ENCODE data around the gene GTSF1L.
A peak's percentile ranks its signal among the peaks of the same experiment; 100 is the strongest.

Gene GTSF1L

DNA sequence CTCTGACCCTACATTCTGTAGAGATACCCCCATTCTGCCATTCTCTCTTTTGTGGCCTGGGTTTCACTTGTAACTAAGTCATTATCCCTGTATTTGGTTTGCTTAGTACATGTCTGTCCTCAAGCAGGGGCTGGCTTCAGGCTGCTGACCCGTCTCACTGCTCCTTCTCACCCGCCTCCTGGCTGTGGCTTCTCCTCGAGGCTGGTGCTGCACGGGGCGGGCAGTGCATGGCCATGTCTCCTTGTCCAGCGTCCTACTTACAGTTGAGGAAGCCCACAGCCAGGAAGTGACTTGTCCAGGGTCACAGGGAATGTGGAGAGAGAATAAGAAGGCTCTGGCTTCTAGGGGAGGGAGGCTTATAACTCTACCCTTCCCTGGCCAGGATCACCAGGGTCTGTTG lies 11.3 kb downstream of the GTSF1L start:
- DNase-seq: no peak

DNA sequence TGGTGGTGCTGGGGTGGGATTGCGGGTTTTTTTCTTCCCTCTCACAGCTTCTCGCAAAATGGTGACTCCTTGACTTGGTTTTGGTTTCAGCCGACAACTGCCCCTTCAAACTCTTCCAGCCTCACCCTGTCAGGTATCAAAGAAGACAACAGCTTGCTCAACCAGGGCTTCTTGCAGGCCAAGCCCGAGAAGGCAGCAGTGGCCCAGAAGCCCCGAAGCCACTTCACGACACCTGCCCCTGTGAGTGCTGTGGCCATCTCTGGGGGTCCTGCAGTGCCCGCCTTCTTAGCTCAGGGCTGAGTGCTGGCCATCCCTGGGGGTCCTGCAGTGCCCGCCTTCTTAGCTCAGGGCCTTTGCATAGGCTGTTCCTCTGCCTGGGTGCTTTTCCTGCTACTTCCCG lies 11.8 kb downstream of the GTSF1L start:
- DNase-seq: no peak

DNA sequence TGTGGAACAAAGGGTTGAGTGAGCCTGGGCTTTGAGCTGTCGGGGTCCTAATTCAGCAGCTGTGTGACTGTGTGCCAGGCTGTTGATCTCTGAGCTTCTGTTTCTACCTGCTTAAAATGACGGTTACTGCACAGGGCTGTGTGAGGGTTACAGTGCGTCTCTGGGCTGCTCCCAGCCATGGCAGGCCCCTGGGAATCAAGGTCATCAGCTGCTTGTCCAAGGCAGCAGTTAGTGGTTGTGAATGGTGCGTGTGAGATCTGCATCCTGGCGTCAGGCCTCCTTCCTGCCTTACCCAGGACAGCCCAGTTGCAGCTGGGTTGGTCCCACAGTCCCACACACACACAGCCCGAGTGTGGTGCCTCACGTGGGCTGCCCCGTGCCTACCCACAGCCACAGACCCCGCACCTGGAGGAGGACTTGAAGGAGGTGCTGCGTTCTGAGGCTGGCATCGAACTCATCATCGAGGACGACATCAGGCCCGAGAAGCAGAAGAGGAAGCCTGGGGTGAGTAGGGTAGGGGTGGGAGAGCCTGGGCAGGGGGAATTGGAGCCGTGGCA lies 15.6 kb downstream of the GTSF1L start:
- no peak for DNase-seq

DNA sequence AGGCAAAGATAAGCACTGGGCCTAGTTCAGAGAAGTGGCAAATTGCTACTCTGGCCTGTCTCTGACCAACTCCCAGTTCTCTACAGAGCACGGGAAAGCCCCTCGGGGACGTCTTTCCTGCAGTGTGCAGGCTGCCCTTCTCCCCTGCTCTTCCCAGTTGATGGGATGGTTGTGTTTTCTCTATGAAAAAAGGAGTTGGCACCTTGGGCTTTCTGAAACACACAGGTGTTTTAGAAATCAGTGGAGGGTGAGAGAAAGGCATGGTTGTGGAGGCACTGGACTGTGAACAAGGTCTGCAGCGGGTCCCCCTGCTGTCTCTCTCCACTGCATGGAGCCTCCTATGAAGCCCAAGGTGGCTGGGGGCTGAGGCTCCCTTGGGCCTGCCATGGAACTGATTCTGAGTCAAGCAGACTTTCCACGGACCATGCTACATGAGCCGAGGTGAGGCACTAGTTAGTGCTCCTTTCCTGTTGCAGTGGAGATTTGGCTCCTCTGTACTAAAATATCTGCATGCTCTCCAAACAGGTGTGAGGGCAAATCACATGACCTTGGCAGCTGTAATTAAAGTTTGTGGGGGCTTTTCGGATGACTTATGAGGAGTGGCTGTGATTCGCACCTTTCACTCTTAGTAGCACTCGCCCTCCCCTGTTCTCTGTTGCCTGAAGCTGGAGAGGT lies 16.3 kb downstream of the GTSF1L start:
- DNase-seq: no peak

DNA sequence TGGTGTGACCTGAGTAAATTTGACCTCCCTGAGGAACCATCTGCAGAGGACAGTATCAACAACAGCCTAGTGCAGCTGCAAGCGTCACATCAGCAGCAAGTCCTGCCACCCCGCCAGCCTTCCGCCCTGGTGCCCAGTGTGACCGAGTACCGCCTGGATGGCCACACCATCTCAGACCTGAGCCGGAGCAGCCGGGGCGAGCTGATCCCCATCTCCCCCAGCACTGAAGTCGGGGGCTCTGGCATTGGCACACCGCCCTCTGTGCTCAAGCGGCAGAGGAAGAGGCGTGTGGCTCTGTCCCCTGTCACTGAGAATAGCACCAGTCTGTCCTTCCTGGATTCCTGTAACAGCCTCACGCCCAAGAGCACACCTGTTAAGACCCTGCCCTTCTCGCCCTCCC lies 24.3 kb downstream of the GTSF1L start:
- DNase-seq: no peak

DNA sequence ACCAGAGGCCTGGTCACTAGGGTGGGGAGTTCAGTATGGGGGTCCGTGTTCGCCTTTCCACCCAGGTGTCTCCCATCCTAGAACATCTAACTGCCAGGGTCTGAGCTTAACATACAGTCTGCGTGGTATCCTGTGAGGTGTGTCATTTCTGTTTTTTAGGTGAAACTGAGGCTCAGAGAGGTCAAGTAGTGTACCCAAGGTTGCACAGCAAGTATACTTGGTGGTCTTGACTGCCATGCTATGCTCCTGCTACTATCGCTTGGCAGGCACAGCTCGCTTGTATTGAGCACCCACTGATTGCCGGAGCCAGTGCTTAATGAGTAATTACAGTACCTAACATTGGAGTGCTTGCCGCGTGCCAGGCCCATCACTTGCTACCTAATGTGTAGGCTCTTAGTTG lies 26.2 kb downstream of the GTSF1L start:
- no peak for DNase-seq

DNA sequence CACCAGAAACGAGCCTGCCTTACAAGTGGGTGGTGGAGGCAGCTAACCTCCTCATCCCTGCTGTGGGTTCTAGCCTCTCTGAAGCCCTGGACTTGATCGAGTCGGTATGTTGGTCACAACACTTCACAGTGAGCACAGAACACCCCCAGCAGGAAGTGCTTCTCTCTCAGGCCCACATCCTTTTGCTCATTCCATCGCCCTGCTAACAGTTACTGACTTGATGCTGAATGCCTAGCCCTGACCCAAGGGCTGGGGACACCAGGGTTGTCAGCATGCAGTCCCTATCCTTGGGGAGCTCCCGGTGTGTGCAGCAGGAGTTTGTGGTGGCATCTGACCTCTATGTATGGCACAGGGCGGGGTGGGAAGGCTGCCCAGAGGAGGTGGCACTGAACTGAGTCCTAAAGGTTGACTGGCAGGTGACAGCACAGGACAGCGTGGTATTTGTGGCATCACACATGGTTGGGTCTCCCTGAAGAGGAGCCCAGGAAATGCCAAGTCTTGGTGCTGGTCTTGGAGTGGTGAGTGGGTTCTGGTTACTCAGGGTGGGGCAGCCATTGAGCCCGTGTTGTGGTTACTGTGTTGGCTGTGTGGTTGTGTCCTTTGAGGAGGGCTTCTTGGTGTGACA lies 26.7 kb downstream of the GTSF1L start:
- DNase-seq: no peak

DNA sequence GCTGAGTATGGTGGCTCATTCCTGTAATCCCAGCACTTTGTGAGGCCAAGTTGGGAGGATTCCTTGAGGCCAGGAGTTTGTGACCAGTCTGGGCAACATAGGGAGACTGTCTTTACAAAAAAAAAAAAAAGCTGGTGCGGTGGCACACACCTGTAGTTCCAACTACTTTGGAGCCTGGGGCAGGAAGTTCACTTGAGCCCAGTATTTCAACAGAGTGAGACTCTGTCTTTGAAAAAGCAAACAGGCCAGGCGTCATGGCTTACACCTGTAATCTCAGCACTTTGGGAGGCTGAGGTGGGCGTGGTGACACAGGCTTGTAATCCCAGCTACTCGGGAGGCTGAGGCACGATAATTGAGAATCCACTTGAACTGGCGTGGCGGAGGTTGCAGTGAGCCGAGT lies 31.2 kb downstream of the GTSF1L start:
- DNase-seq: no peak

DNA sequence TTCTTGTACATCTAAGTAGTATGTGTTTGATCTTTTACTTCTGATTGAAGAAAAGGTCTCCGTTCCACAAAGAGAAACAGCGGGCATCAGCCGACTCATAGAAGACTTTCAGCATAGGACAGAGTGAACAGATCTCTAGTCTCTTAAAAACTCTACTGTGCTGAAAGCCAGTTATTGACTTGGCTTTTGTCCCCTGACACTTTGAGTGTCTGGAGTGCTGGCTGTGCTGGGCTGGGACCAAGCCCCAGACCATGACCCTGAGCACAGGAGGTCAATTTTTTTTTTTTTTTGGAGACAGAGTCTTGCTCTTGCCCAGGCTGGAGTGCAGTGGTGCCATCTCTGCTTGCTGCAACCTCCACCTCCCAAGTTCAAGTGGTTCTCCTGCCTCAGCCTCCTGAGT lies 32.0 kb downstream of the GTSF1L start:
- DNase-seq: no peak

DNA sequence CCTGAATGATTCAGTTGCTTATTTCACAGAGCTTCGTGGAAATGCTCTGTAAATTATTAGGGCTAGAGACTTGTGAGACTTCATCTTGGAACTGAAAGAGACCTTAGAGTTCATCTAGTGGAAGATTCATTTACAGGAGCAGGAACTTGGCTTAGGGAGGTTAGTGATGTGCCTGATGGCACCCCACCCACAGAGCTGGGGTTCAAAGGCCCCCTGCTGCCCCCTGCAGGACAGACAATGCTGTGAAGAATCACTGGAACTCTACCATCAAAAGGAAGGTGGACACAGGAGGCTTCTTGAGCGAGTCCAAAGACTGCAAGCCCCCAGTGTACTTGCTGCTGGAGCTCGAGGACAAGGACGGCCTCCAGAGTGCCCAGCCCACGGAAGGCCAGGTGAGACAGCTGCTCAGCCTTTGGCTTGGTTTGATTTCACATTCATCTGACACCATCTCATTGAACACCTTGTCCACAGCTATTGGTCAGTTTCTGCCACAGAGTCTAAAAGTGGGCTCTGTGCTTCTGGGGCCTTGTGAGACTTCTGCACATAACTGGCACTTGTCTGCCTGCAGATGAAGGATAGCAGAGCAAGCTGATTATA lies 34.8 kb downstream of the GTSF1L start:
- DNase-seq: peak; percentile 59

DNA sequence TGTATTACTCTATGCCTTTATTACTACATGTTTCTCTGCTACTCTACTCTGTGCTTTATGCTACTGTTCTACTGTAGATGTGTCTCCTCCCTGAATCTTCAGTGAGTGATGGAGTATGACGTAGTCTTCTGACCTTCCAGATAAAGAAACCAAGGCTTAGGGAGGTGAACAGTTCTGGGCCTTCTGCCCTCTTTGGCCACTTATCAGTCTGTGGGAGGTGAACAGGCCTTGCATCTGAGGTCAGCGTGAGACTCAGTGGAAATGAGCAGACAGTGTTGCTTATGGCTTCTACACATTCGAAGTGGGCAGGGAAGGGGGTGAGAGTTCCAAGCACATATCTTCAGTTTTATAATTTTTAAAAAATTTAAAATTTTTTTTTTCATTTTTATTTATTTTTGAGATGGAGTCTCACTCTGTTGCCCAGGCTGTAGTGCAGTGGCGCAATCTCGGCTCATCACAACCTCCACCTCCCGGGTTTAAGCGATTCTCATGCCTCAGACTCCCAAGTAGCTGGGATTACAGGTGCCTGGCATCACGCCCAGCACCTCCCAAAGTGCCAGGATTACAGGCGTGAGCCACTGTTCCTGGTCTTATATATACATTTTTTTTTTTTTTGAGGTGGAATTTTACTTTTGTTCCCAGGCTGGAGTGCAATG lies 35.7 kb downstream of the GTSF1L start:
- no peak for DNase-seq

DNA sequence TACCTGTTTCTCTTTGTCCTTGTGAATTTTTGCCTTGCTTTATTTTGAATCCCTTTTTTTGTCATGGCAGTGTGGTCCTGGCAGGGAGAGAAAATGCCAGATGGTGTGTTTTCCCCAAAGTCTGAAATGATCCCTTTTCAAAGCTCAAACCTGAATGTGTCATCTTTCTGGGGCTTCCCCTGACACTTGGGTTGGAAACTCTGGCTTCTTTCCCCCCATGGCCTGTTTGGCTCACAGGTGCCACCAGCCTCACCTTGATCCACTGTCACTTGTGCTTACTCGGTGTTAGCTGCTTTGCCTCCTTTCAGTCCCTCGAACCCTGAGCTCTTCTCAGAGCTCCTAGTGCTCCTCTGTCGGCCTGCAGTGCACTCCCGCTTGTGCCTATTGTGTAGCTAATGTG lies 37.6 kb downstream of the GTSF1L start:
- no peak for DNase-seq

DNA sequence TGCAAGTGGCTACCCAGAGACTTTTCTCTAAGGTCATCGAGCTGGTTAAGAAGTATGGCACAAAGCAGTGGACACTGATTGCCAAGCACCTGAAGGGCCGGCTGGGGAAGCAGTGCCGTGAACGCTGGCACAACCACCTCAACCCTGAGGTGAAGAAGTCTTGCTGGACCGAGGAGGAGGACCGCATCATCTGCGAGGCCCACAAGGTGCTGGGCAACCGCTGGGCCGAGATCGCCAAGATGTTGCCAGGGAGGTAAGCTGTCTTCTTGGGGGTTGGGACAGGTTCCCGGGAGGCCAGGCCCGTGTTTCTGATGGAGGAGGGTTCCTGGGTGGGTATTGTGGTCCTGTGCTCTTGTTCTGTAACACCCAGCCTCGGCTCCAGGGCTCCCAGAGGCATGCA lies 40.0 kb downstream of the GTSF1L start:
- no peak for DNase-seq

DNA sequence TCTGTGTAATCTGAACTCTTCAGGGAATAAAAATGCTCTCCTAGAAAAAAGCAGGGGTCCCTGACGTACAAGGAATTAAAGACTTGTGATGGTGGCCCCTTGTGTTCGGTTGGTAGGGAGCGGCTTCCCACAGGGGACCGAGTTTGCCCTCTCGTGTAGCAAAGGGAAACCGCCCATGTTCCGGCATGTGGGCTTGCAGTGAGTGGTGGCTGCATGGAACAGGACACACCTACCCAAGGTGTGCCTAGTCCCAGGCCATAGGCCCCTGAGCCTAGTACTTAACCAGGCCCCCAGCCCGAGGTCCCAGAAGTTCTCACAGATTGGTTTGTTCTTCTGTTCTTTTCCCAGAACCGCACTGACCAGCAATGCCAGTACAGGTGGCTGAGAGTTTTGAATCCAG lies 44.4 kb downstream of the GTSF1L start:
- no peak for DNase-seq

DNA sequence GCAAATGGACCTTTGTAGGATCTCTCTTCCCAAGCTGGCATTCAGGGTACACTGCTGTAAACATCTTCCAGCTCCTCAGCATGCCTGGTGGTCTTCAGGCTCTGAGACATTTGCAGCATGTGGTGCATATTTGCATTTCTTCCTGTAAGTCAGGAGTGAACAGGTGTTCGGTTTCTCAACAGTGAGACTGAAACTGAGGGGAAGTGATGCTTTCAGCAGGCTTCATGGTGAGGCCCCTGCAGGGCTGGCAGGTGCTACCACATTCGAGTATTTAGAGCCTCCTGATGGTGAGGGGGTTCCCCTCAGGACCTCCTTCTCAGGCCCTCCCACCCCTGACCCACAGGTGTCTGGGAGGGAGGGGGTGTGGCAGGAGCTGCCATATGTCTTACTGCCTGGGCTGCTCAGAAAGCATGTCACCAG lies 44.8 kb downstream of the GTSF1L start:
- DNase-seq: no peak

DNA sequence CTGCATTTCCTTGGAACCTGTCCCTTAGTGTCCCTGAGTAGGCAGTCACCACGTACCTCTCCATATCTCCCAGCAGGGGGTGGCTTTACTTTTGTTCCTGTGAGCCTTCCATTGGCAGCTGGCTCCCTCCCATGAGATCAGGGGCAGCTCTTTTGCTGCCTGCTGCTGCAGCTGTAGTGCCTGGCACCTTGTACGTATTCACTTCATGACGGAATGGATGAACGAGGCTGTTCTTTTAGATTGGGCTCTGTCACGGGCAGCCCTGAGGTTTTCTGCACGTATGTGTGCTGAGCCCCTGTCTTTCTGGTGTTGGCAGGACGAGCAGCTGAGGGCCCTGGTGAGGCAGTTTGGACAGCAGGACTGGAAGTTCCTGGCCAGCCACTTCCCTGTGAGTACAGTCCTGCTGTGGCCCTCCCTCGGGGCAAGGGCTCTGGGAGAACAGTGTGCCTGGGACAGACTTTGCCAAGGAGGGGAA lies 45.3 kb downstream of the GTSF1L start:
- DNase-seq: no peak

DNA sequence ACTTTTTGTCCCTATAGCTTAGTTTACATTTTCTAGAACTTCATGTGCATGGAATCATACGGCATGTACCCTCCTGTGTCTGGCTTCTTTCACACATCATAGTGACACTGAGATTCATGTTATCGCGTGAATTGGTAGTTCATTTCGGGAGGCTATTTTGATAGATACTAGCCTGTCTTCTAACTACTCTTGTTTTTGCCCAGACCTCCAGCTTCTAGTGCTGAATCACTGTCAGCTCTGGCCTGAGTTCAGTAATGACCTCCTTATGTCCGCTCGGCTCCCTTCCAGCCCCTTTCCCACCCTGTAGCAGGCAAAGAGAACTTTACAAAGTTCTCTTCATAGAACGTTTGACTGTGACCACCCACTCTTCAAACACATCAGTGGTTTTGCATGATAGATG lies 45.8 kb downstream of the GTSF1L start:
- DNase-seq: no peak

DNA sequence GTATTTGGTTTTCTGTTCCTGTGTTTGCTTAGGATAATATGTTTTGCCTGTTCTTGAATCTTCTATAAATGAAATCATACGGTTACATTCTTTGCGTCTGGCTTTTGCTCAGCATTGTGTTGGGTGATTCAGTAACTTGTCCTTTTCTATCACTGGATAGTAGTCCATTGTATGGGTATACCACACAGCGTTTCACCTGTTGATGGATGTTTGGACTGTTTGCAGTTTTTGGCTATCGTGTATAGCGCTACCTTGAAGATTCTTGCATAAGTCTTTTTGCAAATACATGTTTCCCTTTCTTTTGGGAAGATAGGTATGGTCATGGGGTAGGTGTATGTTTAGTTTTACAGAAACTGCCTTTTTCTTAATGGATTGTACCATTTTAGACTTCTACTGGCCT lies 50.4 kb downstream of the GTSF1L start:
- no peak for DNase-seq
